ENCODE measurements around the gene CLEC7A. TPM values are rescaled to one million over a fixed set of nuclear protein-coding genes. Genes with fewer than 3 reads are reported as not detected.

CLEC7A gene
- polyA plus RNA-seq (ENCODE audit: insufficient read length in 4 of 4), result 1 to 10 TPM; 1.3 to 2.3 (median 1.9) TPM

DNA sequence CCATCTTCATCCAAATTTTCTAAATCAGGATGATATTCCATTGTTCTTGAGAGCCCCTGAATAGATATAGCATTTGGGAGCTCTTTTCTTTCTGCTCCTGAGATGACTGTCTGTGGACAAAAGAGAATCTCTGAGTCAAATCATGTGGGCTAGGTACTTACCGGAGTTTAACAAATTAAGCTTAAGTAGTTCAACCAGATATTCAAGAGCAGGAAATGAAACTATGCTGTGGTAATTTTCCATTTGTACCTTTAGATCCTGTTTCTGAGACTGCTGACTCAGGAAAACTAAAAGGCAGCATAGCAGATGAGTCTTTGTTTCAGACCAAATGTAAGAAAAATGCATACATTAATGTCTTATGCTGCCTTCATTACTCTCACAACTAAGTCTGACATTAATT lies at the start of gene CLEC7A:
Gene CLEC7A (minus strand): TSS at position 158 of the 400 bp plus-strand sequence. CDS start 117 bp downstream, at position 41.
- DNase-seq (ENCODE audit: low read depth in 4 of 4, low spot score in 3 of 4), result no peak

DNA sequence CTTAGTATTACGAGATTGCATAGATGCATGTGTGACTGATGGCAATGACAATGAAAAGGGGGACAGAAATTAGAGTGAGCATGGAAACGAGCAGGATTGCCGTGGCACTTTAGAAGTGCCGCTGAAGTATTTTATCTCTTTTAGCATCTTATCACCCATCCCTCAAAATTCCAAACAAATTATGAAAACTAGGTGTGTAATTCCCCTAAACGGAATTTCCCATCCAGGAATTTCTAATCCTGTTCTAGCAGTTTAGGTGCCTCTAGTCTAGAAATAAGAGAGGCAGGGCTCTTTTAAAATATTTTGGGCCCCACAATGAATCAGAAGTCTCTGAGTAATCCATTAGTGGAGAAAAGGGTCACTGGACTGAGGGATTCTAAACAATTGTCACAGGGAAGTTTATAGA lies 49.8 kb upstream of the CLEC7A start:
- DNase-seq (ENCODE audit: low read depth in 4 of 4, low spot score in 3 of 4), result no peak

DNA sequence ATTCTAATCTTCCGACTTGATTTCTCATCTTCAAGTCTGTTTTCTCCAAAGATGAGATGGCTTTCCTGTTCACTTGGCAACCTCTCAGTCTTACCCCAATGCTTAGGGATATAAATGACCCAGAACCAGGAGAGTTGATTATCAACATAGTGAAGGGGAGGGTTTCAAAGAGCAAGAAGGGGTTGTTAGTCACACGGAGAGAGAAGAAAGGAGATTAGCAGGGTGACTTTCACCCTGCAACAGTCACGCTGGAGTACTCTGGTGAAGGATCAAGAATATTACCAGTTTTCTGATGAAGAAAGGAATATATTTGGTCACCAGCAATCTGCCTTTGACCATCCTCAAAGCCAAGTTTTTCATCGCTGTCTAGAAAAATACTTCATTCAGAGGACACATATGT lies 48.8 kb upstream of the CLEC7A start, which contains the start of gene TMEM52B:
Gene TMEM52B (plus strand): TSS at position 212 of the 400 bp plus-strand sequence. CDS start 543 bp downstream, outside the sequence.
- DNase-seq (ENCODE audit: low read depth in 4 of 4, low spot score in 3 of 4), result no peak

GRCh38 chr12:10175846-10176636 lies 46.0 kb upstream of the CLEC7A start:
- peak in 3 of 4 donors; percentile 31 to 51 (median 35) for DNase-seq (ENCODE audit: low read depth in 4 of 4, low spot score in 3 of 4)

- no peak for DNase-seq (ENCODE audit: low read depth in 4 of 4, low spot score in 3 of 4)
These were observed 45.1 kb upstream of the CLEC7A start for GRCh38 chr12:10174986-10175614.

DNA sequence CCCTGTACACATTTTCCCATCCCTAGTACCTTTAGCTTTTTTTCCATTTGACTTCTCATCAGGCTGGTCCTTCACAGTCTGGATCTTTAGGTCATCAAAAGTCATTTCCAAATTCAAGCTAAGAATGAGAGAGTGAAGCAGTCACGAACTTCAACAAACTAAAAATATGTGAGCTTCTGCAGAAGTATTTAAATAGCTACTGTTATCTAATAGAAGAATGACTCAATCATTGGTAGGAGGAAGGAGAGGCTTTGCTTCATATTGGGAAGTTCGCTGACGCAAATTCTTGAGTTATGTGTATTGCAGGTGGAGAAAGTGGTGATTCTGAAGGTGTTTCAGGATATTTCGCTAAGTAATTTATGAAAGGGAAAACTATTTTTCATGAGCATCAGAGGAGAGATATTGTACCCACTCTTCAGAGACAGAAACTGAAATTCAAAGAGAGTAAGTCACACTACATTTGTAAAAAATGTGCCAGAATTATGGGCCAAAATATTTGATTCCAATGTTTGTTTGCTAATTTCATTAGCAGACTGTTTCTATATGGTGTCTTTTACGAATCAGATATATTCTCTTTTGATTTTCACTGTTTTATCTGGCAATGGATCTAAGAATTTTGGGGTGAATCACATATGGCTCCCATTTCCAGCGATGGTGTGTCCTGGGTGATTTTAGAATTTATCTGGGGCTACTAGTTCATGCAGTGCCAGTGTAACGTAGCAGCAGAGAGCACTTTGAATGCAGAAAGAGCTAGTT lies 42.2 kb upstream of the CLEC7A start, which contains the start of gene OLR1:
Gene OLR1 (minus strand): TSS at position 160 of the 756 bp plus-strand sequence. CDS start 55 bp downstream, at position 105.
- DNase-seq (ENCODE audit: low read depth in 4 of 4, low spot score in 3 of 4), result no peak

DNA sequence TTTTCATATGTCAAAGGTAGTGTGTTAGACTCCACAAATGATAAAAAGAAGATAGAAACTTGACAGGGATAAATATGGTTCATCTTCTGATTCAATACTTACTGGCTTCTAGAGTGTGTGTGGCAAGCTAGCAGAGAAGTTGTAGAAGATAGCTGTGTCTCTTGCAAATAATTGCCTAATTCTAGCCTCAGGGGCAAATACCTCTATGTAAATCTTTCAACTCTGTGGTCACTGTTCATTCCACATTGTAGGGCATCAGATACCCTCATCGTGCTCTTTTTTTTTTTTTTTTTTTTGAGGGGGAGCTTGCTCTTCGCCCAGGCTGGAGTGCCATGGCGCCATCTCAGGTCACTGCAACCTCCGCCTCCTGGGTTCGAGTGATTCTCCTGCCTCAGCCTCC lies 40.2 kb upstream of the CLEC7A start:
- DNase-seq (ENCODE audit: low read depth in 4 of 4, low spot score in 3 of 4), result no peak

DNA sequence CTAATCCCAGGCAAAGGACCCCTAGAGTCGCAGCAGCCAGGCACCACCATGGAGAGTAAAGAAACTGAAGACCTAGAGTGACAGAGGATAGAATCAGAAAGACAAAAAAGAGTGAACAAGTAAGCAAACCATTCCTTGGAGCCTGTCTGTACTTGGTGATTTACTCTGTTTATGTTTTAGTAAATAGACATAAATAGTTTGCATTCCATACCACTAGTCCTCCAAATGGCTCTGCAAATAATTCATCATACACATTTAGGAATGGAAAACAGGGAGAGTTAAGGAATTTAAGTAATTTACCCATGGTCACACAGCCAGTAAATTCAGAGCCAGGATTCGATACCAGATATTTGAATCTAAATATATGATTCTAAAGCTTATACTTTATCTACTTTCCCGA lies 39.1 kb upstream of the CLEC7A start:
- no peak for DNase-seq (ENCODE audit: low read depth in 4 of 4, low spot score in 3 of 4)

GRCh38 chr12:10167599-10167998 lies 37.6 kb upstream of the CLEC7A start:
- DNase-seq (ENCODE audit: low read depth in 4 of 4, low spot score in 3 of 4), result no peak

DNA sequence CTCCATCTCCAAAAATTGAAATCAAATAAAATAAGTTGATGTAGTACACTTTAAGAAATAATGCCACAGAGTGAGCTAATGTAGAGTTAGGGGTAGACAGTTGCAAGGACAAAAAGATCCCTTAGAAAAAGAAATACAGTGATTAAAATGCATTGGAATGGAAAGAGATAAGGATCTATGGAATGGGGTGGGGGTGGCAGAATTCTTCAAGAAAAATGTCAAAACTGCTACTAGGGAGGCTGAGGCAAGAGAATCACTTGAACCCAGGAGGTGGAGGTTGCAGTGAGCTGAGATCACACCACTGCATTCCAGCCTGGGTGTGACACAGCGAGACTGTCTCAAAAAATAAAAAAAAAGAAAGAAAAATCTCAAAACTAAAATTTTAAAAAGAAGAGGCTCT lies 35.4 kb upstream of the CLEC7A start:
- no peak for DNase-seq (ENCODE audit: low read depth in 4 of 4, low spot score in 3 of 4)

GRCh38 chr12:10163084-10163483 lies 33.1 kb upstream of the CLEC7A start:
- DNase-seq (ENCODE audit: low read depth in 4 of 4, low spot score in 3 of 4), result no peak

- no peak for DNase-seq (ENCODE audit: low read depth in 4 of 4, low spot score in 3 of 4)
These were observed 30.8 kb upstream of the CLEC7A start for GRCh38 chr12:10160617-10161385.

GRCh38 chr12:10159280-10159679 lies 29.3 kb upstream of the CLEC7A start:
- no peak for DNase-seq (ENCODE audit: low read depth in 4 of 4, low spot score in 3 of 4)

GRCh38 chr12:10158406-10158805 lies 28.4 kb upstream of the CLEC7A start:
- no peak for DNase-seq (ENCODE audit: low read depth in 4 of 4, low spot score in 3 of 4)

DNA sequence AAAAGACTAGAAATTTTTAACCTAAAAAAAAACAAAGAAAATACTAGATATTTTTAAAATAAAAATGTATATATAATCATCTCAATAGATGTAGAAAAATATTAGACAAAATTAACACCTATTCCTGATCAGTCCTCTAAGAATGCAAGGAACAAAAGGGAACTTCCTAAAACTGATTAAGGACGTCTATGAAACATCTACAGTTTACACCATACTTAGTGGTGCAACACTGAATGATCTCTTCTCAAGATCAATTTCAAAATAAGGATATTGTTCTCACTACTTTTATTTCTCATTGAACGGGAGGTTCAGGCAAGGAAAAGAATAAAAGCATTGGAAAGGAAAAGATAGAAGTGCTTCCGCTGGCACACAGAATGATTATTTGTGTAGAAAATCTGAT lies 26.0 kb upstream of the CLEC7A start:
- DNase-seq (ENCODE audit: low read depth in 4 of 4, low spot score in 3 of 4), result no peak

GRCh38 chr12:10154145-10154496 lies 24.1 kb upstream of the CLEC7A start:
- no peak for DNase-seq (ENCODE audit: low read depth in 4 of 4, low spot score in 3 of 4)

- peak; percentile 54 to 70 (median 59) for DNase-seq (ENCODE audit: low read depth in 4 of 4, low spot score in 3 of 4)
These were observed 23.5 kb upstream of the CLEC7A start for GRCh38 chr12:10153271-10154144.

DNA sequence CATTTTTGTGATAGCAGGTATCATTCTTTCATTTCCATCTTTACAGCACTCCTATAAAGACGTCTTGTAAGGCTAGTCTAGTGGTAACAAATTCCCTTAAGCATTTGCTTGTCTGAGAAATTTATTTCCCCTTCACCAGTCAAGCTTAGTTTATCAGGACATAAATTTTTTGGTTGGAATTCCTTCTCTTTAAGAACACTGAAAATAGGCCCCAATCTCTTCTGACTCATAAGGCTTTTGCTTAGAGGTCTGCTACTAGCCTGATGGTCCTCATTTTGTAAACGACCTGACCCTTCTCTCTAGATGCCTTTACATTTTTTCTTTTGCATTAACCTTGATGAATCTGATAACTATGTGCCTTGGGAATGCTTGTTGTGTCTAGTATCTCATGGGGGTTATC lies 21.6 kb upstream of the CLEC7A start:
- no peak for DNase-seq (ENCODE audit: low read depth in 4 of 4, low spot score in 3 of 4)

GRCh38 chr12:10147714-10148403 lies 17.9 kb upstream of the CLEC7A start:
- DNase-seq (ENCODE audit: low read depth in 4 of 4, low spot score in 3 of 4), result no peak

Measured in right renal pelvis (tissue), 4 donors.